Small intestine (tissue), 7 donors: ENCODE results near the gene FAM171A2. TPM values are rescaled to one million over a fixed set of nuclear protein-coding genes. Genes with fewer than 3 reads are reported as not detected.

ENCODE experiments used
- DNase-seq, 2 donors: peaks; one replicate each; pipeline versions ENCODE4 v3.0.0 to v3.0.0-alpha.2; 2013
- FAIRE-seq: peaks from 2 replicates; lab custom pipeline; 2012; peaks lifted over from hg19 to GRCh38; lab: Jason Lieb, UNC
- H3K27ac ChIP-seq, 3 donors: one replicate each; pipeline ENCODE4 v1.5.1; 2013; ENCODE audit warnings: low read length in 2 of 3, mild to moderate bottlenecking in 2 of 3, control low read depth in 1 of 3, inconsistent platforms in 1 of 3, low read depth in 1 of 3, moderate library complexity in 1 of 3
- H3K27me3 ChIP-seq, 3 donors: one replicate each; pipeline ENCODE4 v1.6.1; 2013; ENCODE audit warnings: low read length in 3 of 3, inconsistent platforms in 1 of 3; ENCODE audit not compliant: control insufficient read depth in 3 of 3, insufficient read depth in 3 of 3
- H3K36me3 ChIP-seq, 3 donors: one replicate each; pipeline ENCODE4 v1.6.1; 2013; ENCODE audit warnings: low read length in 3 of 3, inconsistent platforms in 1 of 3, low read depth in 1 of 3, mild to moderate bottlenecking in 1 of 3, moderate library complexity in 1 of 3; ENCODE audit not compliant: control insufficient read depth in 3 of 3, insufficient read depth in 2 of 3
- H3K4me1 ChIP-seq, 3 donors: one replicate each; pipeline ENCODE4 v1.6.1; 2013; ENCODE audit warnings: low read length in 2 of 3, inconsistent platforms in 1 of 3, low read depth in 1 of 3, mild to moderate bottlenecking in 1 of 3, moderate library complexity in 1 of 3; ENCODE audit not compliant: control insufficient read depth in 3 of 3, insufficient read depth in 2 of 3
- H3K4me3 ChIP-seq, 3 donors: one replicate each; pipeline ENCODE4 v1.5.1; 2013; ENCODE audit warnings: low read length in 3 of 3, control low read depth in 1 of 3, inconsistent platforms in 1 of 3, low read depth in 1 of 3, mild to moderate bottlenecking in 1 of 3, moderate library complexity in 1 of 3
- H3K9me3 ChIP-seq, 2 donors: one replicate each; pipeline ENCODE4 v1.6.1; 2013; ENCODE audit warnings: low read depth in 1 of 2, low read length in 1 of 2; ENCODE audit not compliant: control insufficient read depth in 2 of 2, insufficient read depth in 1 of 2
- WGBS, 3 donors: extraction: QIAGEN DNeasy Blood & Tissue Kit; methylation state at CpG; one replicate each; pipeline ENCODE4 v1.1.7; 2013; 5-methylcytosine and 5-hydroxymethylcytosine counted together
- polyA plus RNA-seq, 4 donors: library from polyadenylated mRNA; stranded (reverse) in 3 of 4; unstranded in 1 of 4; fragments of 200-250 nt in 3 of 4; fragments of 120-200 nt in 1 of 4; gene quantifications; one replicate each; pipeline versions ENCODE4 v1.2.1 to v1.2.3, GENCODE V29; 2013
- donor health status: healthy with polysubstance abuse.
- donor health status: control.
- donor health status: control.
- donor health status: Bipolar disorder and iron deficiency.
- donor health status: healthy.

Gene FAM171A2
- polyA plus RNA-seq, 4 donors: 0.87 to 3.1 TPM; not detected in 2

DNA sequence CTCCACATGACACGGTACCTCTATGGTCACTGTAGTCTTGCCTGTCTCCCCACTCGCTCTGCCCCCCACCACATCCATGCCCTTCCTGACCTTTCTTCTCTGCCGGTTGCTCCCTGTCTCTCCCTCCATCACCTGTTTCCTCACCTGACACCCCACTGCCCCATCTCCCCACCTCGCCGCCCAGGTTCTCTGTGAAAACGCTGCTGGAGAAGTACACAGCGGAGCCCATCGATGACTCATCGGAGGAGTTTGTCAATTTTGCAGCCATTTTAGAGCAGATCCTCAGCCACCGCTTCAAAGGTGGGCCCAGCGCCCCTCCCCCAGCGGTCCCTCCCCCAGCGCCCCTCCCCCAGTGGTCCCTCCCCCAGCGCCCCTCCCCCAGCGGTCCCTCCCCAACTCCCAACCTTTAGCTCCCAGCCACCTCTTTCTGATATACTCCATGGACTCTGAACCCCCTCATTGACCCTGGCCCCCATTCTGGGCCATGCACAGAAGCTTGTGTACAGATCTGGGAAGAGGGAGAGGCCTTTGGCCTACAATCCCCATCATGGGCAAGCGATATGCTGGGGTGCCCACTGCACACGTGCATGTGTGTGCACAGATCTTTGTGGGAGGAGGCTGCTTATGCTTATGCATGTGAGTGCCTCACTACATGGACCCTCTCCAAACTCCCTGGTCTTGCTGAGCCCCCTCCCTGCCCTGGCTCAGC lies 51.1 kb downstream of the FAM171A2 start:
- 56 to 73% (median 62%) methylated on average over 12 to 17 of the region's 17 CpGs for WGBS, 3 donors
- H3K9me3 ChIP-seq: no peaks in the 10 kb centered on the region
- peak in 1 of 2 donors; percentile 63 for DNase-seq
- H3K36me3 ChIP-seq: peaks cover 0 to 4% (median 0%) of the 10 kb centered on the region in 3 donors
- FAIRE-seq: no peak
- peaks cover 3 to 40% (median 5%) of the 10 kb centered on the region in 3 donors for H3K4me1 ChIP-seq
- peaks cover 15 to 38% (median 20%) of the 10 kb centered on the region in 3 donors for H3K27me3 ChIP-seq
- H3K27ac ChIP-seq: no peak overlapping the region
- H3K4me3 ChIP-seq: no peak overlapping the region

DNA sequence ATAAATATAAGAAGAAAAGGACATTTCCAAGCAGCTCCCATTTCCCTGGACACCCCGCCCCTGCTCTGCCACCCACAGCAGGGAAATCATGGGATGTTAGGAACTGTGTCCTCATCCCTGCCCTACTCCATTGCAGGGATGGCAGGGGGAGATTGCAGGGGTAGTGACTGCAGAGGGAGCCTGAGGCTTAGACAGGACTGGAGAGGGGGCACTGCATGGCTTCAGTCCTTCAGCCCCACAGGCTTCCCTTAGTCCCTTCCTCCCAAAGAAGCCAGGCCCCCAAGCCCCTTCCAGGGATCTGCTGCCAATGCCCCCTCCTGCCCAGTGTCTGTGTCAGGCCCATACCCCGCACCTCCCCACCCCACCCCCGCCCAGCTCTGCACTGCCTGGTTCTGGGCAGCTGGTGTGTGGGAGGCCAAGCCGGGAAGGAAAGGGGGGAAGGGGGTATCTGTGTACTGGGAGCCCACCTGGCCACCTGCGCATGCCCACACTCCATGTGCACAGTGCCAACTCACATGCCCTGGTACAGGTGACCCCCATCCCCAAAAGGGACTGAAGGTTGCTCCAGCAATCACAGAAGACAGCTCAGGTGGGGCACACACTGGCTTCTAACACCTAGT lies 52.0 kb downstream of the FAM171A2 start:
- no peak for DNase-seq
- no peaks in the 10 kb centered on the region for H3K9me3 ChIP-seq
- H3K4me3 ChIP-seq: no peak overlapping the region
- peaks cover 0 to 4% (median 0%) of the 10 kb centered on the region in 3 donors for H3K36me3 ChIP-seq
- no peak for FAIRE-seq
- H3K4me1 ChIP-seq: peaks cover 3 to 44% (median 8%) of the 10 kb centered on the region in 3 donors
- no peak overlapping the region for H3K27ac ChIP-seq
- 62 to 85% (median 73%) methylated on average over 4 to 5 of the region's 5 CpGs for WGBS, 3 donors
- H3K27me3 ChIP-seq: peaks cover 15 to 38% (median 16%) of the 10 kb centered on the region in 3 donors

DNA sequence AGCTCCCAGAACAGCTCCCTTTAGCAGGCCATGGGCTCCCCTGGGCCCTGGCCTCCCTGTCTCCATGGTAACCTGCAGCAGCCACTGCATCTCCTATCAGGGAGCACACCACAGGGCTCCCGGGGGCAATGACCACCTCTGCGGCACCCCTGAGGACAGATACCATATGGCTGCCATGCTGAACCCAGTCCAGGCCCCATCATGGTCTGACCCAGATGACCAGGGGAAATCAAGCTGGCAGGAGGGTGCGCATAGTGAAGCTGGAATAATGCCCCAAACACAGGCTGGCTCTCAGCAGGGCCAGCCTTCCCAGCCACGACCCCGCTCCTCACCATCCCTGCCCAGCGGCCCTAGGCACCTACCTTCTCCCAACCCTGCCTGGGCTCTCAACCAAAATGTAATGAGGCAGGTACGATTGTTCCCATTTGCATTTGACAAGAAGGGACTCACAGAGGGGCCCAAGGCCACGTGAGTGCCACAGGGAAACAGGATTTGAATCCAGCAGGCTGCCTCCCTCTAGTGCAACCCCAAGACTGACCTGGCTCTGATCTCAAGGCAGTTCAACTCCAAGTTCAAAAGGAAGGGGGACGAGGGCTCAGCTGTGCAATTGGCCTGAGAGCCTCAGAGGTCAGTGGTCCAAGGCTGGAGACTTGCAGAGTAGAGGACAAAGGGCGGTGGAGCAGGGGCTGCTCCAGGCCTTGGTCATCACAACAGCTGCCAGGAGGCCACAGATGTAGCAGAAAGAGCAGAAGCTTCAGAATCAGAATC lies 52.9 kb downstream of the FAM171A2 start:
- no peak overlapping the region for H3K27ac ChIP-seq
- peaks cover 0 to 2% (median 0%) of the 10 kb centered on the region in 3 donors for H3K36me3 ChIP-seq
- peaks cover 9 to 32% (median 12%) of the 10 kb centered on the region in 3 donors for H3K27me3 ChIP-seq
- H3K4me3 ChIP-seq: no peak overlapping the region
- no peak for FAIRE-seq
- H3K4me1 ChIP-seq: peaks cover 3 to 38% (median 8%) of the 10 kb centered on the region in 3 donors
- no peak for DNase-seq
- WGBS, 3 donors: 73 to 78% (median 75%) methylated on average over 10 of the region's 10 CpGs
- H3K9me3 ChIP-seq: no peaks in the 10 kb centered on the region

DNA sequence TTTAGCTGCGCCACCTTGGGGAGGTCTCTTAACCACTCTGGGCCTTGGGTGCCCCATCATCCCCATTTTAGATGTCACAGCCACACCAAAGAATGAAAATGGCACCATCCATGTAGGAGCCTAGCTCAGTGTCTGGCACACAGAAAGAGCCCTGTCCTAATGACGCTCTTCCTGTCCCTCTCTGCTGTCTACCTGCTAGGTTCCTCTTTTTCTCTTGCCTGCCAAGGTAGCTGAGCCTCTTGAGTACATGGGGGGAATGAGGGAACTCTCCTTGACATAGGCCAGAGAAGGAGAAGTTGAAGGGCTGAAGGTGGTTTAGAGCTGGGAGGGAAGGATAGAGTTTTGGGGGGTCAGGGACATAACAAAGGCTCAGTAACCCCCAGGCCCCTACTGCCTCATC lies 53.5 kb downstream of the FAM171A2 start:
- WGBS, 3 donors: 81 to 95% (median 94%) methylated on average over 2 of the region's 2 CpGs
- no peak overlapping the region for H3K27ac ChIP-seq
- no peak for DNase-seq
- H3K4me1 ChIP-seq: peaks cover 3 to 35% (median 8%) of the 10 kb centered on the region in 3 donors
- peaks cover 6 to 26% (median 7%) of the 10 kb centered on the region in 3 donors for H3K27me3 ChIP-seq
- FAIRE-seq: no peak
- H3K4me3 ChIP-seq: no peak overlapping the region
- no peaks in the 10 kb centered on the region for H3K9me3 ChIP-seq
- peaks cover 0 to 2% (median 0%) of the 10 kb centered on the region in 3 donors for H3K36me3 ChIP-seq

DNA sequence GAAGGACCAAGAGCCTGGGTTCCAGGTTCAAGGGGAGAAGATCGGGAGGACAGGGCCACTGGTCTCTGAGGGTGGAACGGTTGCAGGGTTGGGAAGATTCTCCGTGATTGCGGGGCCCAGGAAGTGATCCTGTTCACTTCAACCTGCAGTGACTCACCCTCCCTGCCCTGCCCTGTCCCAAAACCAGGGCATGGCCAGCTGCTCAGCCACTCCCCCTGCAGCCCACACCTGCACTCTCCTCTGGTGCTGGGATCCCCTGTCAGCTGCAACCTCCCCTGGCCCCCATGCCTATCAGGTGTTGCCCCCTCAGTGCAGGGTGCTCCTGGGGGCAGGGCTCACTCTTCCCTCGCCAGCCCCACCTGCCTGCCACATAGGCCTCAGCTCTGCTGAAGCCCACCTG lies 54.2 kb downstream of the FAM171A2 start:
- DNase-seq: no peak
- Histone ChIP-seq H3K9me3 (no peaks in the 10 kb centered on the region), H3K4me3 (peak overlapping the region in 1 of 3 donors; percentile 44), H3K4me1 (peaks cover 3 to 30% (median 8%) of the 10 kb centered on the region in 3 donors), H3K27ac (no peak overlapping the region), H3K36me3 (peaks cover 0 to 2% (median 0%) of the 10 kb centered on the region in 3 donors), H3K27me3 (peaks cover 0 to 20% (median 7%) of the 10 kb centered on the region in 3 donors)
- FAIRE-seq: no peak
- 35 to 46% (median 38%) methylated on average over 5 of the region's 5 CpGs for WGBS, 3 donors

DNA sequence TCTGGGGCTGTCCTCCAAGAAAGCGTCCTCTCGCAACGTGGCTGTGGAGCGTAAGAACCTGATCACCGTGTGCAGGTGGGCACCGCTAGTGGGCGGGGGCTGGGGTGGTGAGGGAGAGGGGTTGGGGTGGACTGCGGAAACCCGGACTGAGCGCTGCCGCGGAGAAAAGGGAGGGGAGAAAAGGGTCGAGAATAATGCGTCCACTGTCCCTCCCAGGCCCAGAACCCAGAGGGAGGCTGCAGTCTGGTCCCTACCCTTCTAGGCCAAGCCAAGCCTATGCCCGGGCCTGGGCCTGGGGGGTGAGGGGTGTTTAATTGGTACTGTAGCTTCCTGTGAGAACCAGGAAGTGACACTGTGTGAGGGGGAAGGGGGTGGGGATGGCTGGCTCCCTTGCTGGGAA lies 54.8 kb downstream of the FAM171A2 start:
- Histone ChIP-seq H3K4me3 (peak overlapping the region in 2 of 3 donors; percentile 34 to 44), H3K4me1 (peaks cover 3 to 24% (median 8%) of the 10 kb centered on the region in 3 donors), H3K9me3 (no peaks in the 10 kb centered on the region), H3K27me3 (peaks cover 0 to 13% (median 1%) of the 10 kb centered on the region in 3 donors), H3K36me3 (peaks cover 0 to 2% (median 0%) of the 10 kb centered on the region in 3 donors), H3K27ac (peak overlapping the region in 1 of 3 donors; percentile 9)
- FAIRE-seq: no peak
- DNase-seq: no peak
- WGBS, 3 donors: 2 to 3% (median 3%) methylated on average over 14 to 15 of the region's 15 CpGs

DNA sequence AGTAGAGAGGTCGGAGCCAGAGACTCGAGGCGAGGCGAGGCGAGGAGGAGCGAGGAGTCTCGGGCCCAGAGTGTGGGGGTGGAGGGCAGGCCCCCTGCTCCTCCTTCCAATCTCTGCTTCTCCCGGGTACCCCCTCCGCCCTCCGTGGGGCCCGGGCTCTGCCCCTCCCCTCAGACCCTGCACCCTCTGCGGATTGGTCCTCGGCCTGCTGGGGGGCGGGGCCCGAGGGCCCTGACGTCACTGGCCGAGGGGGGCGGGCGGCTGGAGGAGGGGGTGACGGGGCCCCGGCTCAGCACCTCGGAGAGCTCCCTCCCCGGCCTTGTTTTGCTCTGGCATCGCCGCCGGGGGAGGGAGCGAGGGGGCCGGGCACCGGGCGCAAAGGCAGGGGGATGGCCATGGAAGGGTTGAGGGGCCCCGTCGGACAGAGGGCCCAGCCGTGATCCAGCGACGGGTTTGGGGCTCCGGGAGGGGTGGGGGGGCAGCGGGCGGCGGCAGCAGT lies 55.3 kb downstream of the FAM171A2 start, which contains the start of gene RUNDC3A:
RUNDC3A (plus strand) TSS at position 282 of the 499 bp plus-strand sequence. CDS start 232 bp downstream, outside the sequence.
- DNase-seq (peak; percentile 44 to 95), FAIRE-seq (no peak)
- Histone ChIP-seq H3K36me3 (peaks cover 0 to 2% (median 0%) of the 10 kb centered on the region in 3 donors), H3K27ac (peak within 1 kb of the TSS in 1 of 3 donors; percentile 9), H3K27me3 (peaks cover 0 to 13% (median 0%) of the 10 kb centered on the region in 3 donors), H3K4me3 (peak within 1 kb of the TSS; percentile 10 to 44 (median 34)), H3K9me3 (no peaks in the 10 kb centered on the region), H3K4me1 (peaks cover 3 to 22% (median 8%) of the 10 kb centered on the region in 3 donors)
- 1% methylated on average over 24 to 39 of the region's 39 CpGs for WGBS, 3 donors
